CD4-positive, CD25-positive, alpha-beta regulatory T cell (primary cell): Measurements from ENCODE around the gene ASB4. TPM values are rescaled to one million over a fixed set of nuclear protein-coding genes. Genes with fewer than 3 reads are reported as not detected.
"Not testable (repeated sequence)": the region's sequence is repeated elsewhere in the genome, so short reads cannot be mapped to it uniquely, and the experiment has no call there.

Source experiments
- ATAC-seq, 2 donors: fragments of 150-1000 bp; cut with Tn5 transposase; one replicate each; pipeline ENCODE4 v1.10.0; 2021; ENCODE audit warnings: low read depth in 2 of 2, moderate number of reproducible peaks in 2 of 2, moderate library complexity in 1 of 2
- DNase-seq, 3 donors: peaks; one replicate each; pipeline versions ENCODE4 v3.0.0 to v3.0.0-alpha.2; 2012 to 2022; ENCODE audit warnings: mixed read lengths in 1 of 3
- H3K27ac ChIP-seq: one replicate; pipeline ENCODE4 v1.7.0; 2013; ENCODE audit warnings: mild to moderate bottlenecking, low read length; ENCODE audit not compliant: insufficient read depth, poor library complexity, severe bottlenecking
- H3K27me3 ChIP-seq: one replicate; pipeline ENCODE4 v1.7.0; 2013; ENCODE audit warnings: low read length; ENCODE audit not compliant: control insufficient read depth, insufficient read depth
- H3K36me3 ChIP-seq: one replicate; pipeline ENCODE4 v1.7.0; 2013; ENCODE audit warnings: mild to moderate bottlenecking, low read length, moderate library complexity; ENCODE audit not compliant: control insufficient read depth, insufficient read depth
- H3K4me1 ChIP-seq: 2 replicates; pipeline ENCODE4 v1.7.0; 2013; ENCODE audit warnings: mild to moderate bottlenecking, low read length; ENCODE audit not compliant: insufficient read depth, control insufficient read depth, poor library complexity, severe bottlenecking
- H3K4me3 ChIP-seq: one replicate; pipeline ENCODE4 v1.7.0; 2013; ENCODE audit warnings: low read depth, mild to moderate bottlenecking, low read length, moderate library complexity
- H3K9me3 ChIP-seq, 2 experiments: 1 replicate in 1 of 2; 2 replicates in 1 of 2; pipeline ENCODE4 v1.7.0; 2013; ENCODE audit warnings: low read length in 2 of 2, mild to moderate bottlenecking in 1 of 2, moderate library complexity in 1 of 2; ENCODE audit not compliant: control insufficient read depth in 2 of 2
- H3K27ac Mint-ChIP-seq, 3 donors: one replicate each; pipeline ENCODE4 v1.8.0; 2020 to 2022; ENCODE audit warnings: mild to moderate bottlenecking in 3 of 3, mixed read lengths in 3 of 3, moderate library complexity in 2 of 3
- H3K27me3 Mint-ChIP-seq: one replicate; pipeline ENCODE4 v1.8.0; 2022; ENCODE audit warnings: mild to moderate bottlenecking, mixed read lengths
- H3K36me3 Mint-ChIP-seq: one replicate; pipeline ENCODE4 v1.8.0; 2020; ENCODE audit warnings: mixed read lengths
- H3K4me1 Mint-ChIP-seq, 4 donors: one replicate each; pipeline ENCODE4 v1.8.0; 2020 to 2022; ENCODE audit warnings: mixed read lengths in 4 of 4, mild to moderate bottlenecking in 1 of 4
- H3K4me3 Mint-ChIP-seq, 4 donors: one replicate each; pipeline ENCODE4 v1.8.0; 2020 to 2022; ENCODE audit warnings: mild to moderate bottlenecking in 4 of 4, mixed read lengths in 4 of 4, moderate library complexity in 3 of 4
- H3K9me3 Mint-ChIP-seq, 7 donors: one replicate each; pipeline ENCODE4 v1.8.0; 2020 to 2022; ENCODE audit warnings: mixed read lengths in 7 of 7, mild to moderate bottlenecking in 3 of 7, moderate library complexity in 2 of 7
- polyA plus RNA-seq, 4 donors: library from polyadenylated mRNA; unstranded; fragments of 300-500 nt; fragmentation: Illumina TruSeq; gene quantifications; one replicate each; pipeline ENCODE4 v1.2.3, GENCODE V29; 2021
- total RNA-seq: library from RNA; stranded (reverse); gene quantifications from one replicate; pipeline ENCODE4 v1.2.3, GENCODE V29; 2022

The ASB4 gene
- total and polyA plus RNA-seq, 5 donors from 2014 or later = not detected

DNA sequence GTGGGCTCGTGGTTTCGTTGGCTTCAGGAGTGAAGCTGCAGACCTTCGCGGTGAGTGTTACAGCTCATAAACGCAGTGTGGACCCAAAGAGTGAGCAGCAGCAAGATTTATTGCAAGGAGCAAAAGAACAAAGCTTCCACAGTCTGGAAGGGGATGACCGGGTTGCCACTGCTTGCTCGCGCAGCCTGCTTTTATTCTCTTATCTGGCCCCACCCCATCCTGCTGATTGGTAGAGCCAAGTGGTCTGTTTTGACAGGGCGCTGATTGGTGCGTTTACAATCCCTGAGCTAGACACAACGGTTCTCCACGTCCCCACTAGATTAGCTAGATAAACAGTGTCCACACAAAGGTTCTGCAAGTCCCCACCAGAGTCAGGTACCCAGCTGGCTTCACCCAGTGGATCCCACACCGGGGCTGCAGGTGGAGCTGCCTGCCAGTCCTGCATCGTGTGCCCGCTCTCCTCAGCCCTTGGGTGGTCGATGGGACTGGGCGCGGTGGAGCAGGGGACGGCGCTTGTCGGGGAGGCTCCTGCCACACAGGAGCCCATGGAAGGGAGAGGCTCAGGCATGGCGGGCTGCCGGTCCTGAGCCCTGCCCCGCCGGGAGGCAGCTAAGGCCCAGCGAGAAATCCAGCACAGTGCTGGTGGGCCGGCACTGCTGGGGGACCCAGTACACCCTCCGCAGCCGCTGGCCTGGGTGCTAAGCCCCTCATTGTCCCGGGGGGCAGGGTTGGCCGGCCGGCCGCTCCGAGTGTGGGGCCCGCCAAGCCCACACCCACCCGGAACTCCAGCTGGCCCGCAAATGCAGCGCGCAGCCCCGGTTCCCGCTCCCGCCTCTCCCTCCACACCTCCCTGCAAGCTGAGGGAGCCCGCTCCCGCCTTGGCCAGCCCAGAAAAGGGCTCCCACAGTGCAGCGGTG is 66.5 kb downstream of the ASB4 start:
- not testable (repeated sequence) for H3K4me3 ChIP-seq, H3K9me3 ChIP-seq, ATAC-seq, DNase-seq, H3K27me3 Mint-ChIP-seq, H3K4me1 Mint-ChIP-seq, H3K4me3 Mint-ChIP-seq, H3K9me3 Mint-ChIP-seq, H3K36me3 ChIP-seq, H3K4me1 ChIP-seq, H3K27me3 ChIP-seq, H3K36me3 Mint-ChIP-seq, H3K27ac Mint-ChIP-seq, H3K27ac ChIP-seq

- no peak for ATAC-seq
- Mint-ChIP-seq H3K27ac (no peak overlapping the region), H3K36me3 (no peaks in the 10 kb centered on the region), H3K4me1 (no peaks in the 10 kb centered on the region), H3K4me3 (no peak overlapping the region), H3K27me3 (peaks cover 5% of the 10 kb centered on the region), H3K9me3 (peaks cover 0 to 3% (median 0%) of the 10 kb centered on the region in 7 donors)
- Histone ChIP-seq H3K27ac (no peak overlapping the region), H3K9me3 (no peaks in the 10 kb centered on the region), H3K36me3 (no peaks in the 10 kb centered on the region), H3K4me3 (no peak overlapping the region), H3K27me3 (no peaks in the 10 kb centered on the region), H3K4me1 (no peaks in the 10 kb centered on the region)
- no peak for DNase-seq
These were observed 68.2 kb downstream of the ASB4 start for GRCh38 chr7:95553939-95554338.

- no peak overlapping the region for H3K4me3 Mint-ChIP-seq
- DNase-seq = no peak
- H3K36me3 ChIP-seq = no peaks in the 10 kb centered on the region
- H3K27ac Mint-ChIP-seq = no peak overlapping the region
- H3K27ac ChIP-seq = no peak overlapping the region
- H3K4me1 Mint-ChIP-seq = no peaks in the 10 kb centered on the region
- peaks cover 5% of the 10 kb centered on the region for H3K27me3 Mint-ChIP-seq
- H3K9me3 Mint-ChIP-seq = peaks cover 0 to 3% (median 0%) of the 10 kb centered on the region in 7 donors
- no peak for ATAC-seq
- no peaks in the 10 kb centered on the region for H3K4me1 ChIP-seq
- H3K4me3 ChIP-seq = no peak overlapping the region
- no peaks in the 10 kb centered on the region for H3K27me3 ChIP-seq
- no peaks in the 10 kb centered on the region for H3K36me3 Mint-ChIP-seq
- H3K9me3 ChIP-seq = no peaks in the 10 kb centered on the region
These were observed 71.0 kb downstream of the ASB4 start for GRCh38 chr7:95556777-95557176.

DNA sequence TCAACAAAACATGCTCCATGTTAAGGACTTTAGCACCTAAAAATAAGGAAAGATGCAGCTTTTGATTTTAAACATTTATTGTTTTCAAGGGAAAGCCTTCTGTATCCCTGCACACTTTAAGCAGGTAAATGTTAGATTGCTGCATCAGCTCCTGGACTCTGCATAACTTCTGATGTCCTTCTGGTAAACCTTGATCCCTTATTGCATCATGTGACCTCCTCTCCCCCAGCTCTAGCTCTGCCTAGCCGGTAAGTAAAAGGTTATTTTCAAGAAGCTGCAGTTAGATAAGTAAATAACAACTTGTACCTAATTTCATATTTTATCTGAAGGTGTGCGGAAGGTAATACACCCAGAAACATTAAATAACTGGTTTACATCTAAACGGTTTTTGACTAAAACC is 73.1 kb downstream of the ASB4 start:
- Mint-ChIP-seq H3K36me3 (no peaks in the 10 kb centered on the region), H3K9me3 (peaks cover 0 to 9% (median under 1%) of the 10 kb centered on the region in 7 donors), H3K4me1 (no peaks in the 10 kb centered on the region), H3K27me3 (peaks cover 2% of the 10 kb centered on the region), H3K27ac (no peak overlapping the region), H3K4me3 (no peak overlapping the region)
- Histone ChIP-seq H3K4me1 (no peaks in the 10 kb centered on the region), H3K27ac (no peak overlapping the region), H3K4me3 (no peak overlapping the region), H3K36me3 (no peaks in the 10 kb centered on the region), H3K27me3 (no peaks in the 10 kb centered on the region), H3K9me3 (no peaks in the 10 kb centered on the region)
- DNase-seq (no peak), ATAC-seq (no peak)

DNA sequence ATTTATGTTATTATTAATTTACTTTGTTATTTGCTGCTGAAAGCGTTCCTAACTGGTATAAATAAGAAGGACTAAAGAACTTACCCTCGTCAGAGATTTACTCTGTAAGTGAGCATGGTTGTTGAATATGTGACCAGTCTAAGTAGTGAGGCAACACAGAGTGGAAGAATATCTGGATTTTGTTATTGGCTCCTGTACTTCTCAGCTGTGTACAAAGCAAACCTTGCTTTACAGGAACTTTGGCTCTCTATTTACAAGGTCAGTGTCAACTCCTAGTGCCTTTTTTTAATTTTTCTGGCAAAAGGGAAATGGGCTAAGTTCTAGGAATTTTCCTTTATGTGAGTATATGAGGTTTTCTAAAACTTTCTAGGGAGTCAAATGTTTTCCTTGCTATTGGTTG is 74.9 kb downstream of the ASB4 start:
- Mint-ChIP-seq H3K4me3 (no peak overlapping the region), H3K36me3 (no peaks in the 10 kb centered on the region), H3K27ac (no peak overlapping the region), H3K9me3 (peaks cover 0 to 9% (median 2%) of the 10 kb centered on the region in 7 donors), H3K4me1 (no peaks in the 10 kb centered on the region), H3K27me3 (no peaks in the 10 kb centered on the region)
- DNase-seq = no peak
- Histone ChIP-seq H3K36me3 (no peaks in the 10 kb centered on the region), H3K9me3 (no peaks in the 10 kb centered on the region), H3K4me3 (no peak overlapping the region), H3K4me1 (no peaks in the 10 kb centered on the region), H3K27ac (no peak overlapping the region), H3K27me3 (no peaks in the 10 kb centered on the region)
- no peak for ATAC-seq

GRCh38 chr7:95569720-95570119 is 84.0 kb downstream of the ASB4 start:
- ATAC-seq (no peak), DNase-seq (no peak)
- Histone ChIP-seq H3K9me3 (no peaks in the 10 kb centered on the region), H3K4me3 (no peak overlapping the region), H3K36me3 (no peaks in the 10 kb centered on the region), H3K27ac (no peak overlapping the region), H3K4me1 (no peaks in the 10 kb centered on the region), H3K27me3 (no peaks in the 10 kb centered on the region)
- H3K36me3 Mint-ChIP-seq = no peaks in the 10 kb centered on the region
- no peak overlapping the region for H3K27ac Mint-ChIP-seq
- H3K9me3 Mint-ChIP-seq = peaks cover 0 to 4% (median 2%) of the 10 kb centered on the region in 7 donors
- no peaks in the 10 kb centered on the region for H3K4me1 Mint-ChIP-seq
- H3K4me3 Mint-ChIP-seq = no peak overlapping the region
- no peaks in the 10 kb centered on the region for H3K27me3 Mint-ChIP-seq

- no peak overlapping the region for H3K4me3 Mint-ChIP-seq
- DNase-seq = no peak
- no peaks in the 10 kb centered on the region for H3K4me1 Mint-ChIP-seq
- H3K27ac Mint-ChIP-seq = no peak overlapping the region
- no peak for ATAC-seq
- Histone ChIP-seq H3K4me1 (no peaks in the 10 kb centered on the region), H3K4me3 (no peak overlapping the region), H3K36me3 (no peaks in the 10 kb centered on the region), H3K9me3 (no peaks in the 10 kb centered on the region), H3K27me3 (no peaks in the 10 kb centered on the region), H3K27ac (no peak overlapping the region)
- H3K27me3 Mint-ChIP-seq = no peaks in the 10 kb centered on the region
- H3K9me3 Mint-ChIP-seq = peaks cover 0 to 3% (median 0%) of the 10 kb centered on the region in 7 donors
- no peaks in the 10 kb centered on the region for H3K36me3 Mint-ChIP-seq
These were observed 91.4 kb downstream of the ASB4 start for GRCh38 chr7:95577137-95577536.

DNA sequence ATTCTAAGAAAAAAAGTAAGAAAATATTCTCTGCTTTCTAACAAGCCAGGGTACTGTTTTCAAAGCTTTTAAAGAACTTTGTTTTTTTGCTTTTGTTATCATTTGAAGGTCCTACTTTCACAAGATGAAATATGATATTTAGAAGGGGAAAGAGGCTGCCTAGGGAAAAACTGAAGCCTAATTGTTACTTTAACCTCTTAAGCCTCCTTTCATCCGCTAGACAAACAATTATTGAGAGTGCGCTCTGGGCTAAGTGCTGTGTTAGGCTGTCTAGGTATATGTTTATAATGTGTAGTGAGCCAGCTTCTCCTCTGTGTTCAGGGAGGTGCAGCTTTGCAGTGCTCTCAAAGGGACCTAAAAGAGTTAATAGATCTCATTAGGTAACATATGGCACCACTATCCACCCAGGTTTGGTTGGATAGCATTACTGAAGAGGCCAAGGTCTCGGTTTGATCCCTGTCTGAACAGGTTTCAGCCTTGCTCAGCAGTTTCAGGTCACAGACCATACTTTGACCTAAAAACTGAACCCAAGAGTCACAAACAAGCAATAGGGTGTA is 92.6 kb downstream of the ASB4 start:
- Histone ChIP-seq H3K9me3 (no peaks in the 10 kb centered on the region), H3K27me3 (no peaks in the 10 kb centered on the region), H3K27ac (no peak overlapping the region), H3K4me1 (no peaks in the 10 kb centered on the region), H3K36me3 (no peaks in the 10 kb centered on the region), H3K4me3 (no peak overlapping the region)
- Mint-ChIP-seq H3K4me1 (no peaks in the 10 kb centered on the region), H3K27me3 (no peaks in the 10 kb centered on the region), H3K4me3 (no peak overlapping the region), H3K9me3 (peaks cover 0 to 4% (median 0%) of the 10 kb centered on the region in 7 donors), H3K36me3 (no peaks in the 10 kb centered on the region), H3K27ac (no peak overlapping the region)
- ATAC-seq = no peak
- no peak for DNase-seq
